ENCODE results near the gene RIPOR1. TPM values are rescaled to one million over a fixed set of nuclear protein-coding genes. Genes with fewer than 3 reads are reported as not detected.

Gene RIPOR1
- 112 TPM for total RNA-seq
- long read RNA-seq, full-length matches to known transcripts, result 6 of 76 reads
- long read RNA-seq, partial matches to known transcripts, result 48 of 76 reads
- long read RNA-seq, other reads (novel, unspliced or antisense), result 22 of 76 reads

DNA sequence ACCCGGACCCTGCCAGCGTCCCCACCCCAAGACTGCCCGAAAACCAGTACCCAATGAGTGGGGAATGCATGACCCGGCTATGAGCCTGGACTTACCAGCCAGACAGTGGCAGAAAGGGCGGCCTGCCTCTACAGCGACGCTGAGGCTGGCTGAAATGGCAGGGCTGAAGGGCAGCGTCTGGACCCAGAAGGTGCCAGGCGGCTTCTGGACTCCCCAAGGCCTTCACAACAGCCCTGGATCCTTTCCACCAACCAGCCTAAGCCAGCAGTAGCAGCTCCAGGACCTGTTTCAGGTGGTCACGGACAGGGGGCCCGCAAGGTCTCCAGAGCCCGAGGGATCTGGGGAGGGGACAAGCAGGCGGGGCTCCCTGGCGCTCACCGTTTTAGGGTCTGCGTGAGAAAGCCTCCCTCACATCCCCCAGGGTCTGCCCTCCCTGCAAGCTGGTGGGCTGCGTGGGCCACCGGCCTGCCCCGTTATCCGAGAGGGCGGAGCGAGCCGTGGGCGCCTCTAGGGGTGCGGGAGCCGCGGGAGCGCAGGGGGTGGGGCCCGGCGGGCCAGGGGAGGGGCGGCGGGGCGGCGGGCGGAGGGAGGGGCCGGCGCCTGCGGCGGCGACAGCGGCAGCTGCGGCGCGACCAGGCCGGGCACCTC, at the start of gene RIPOR1:
Gene RIPOR1 (plus strand): TSS at position 608 of the 648 bp plus-strand sequence. CDS start 9,618 bp downstream, outside the sequence.
- Histone ChIP-seq H3K27me3 (ENCODE audit: low read depth) (no peaks in the 10 kb centered on the region), H3K27ac (peak within 1 kb of the TSS; percentile 93), H3K4me3 (peak within 1 kb of the TSS; percentile 76), H3K36me3 (no peaks in the 10 kb centered on the region), H3K9me3 (no peaks in the 10 kb centered on the region), H3K4me1 (peaks cover 48% of the 10 kb centered on the region)
- DNase-seq (peak; percentile 71), ATAC-seq (peak; percentile 64 to 68)
- TF ChIP-seq, protein P1, sequence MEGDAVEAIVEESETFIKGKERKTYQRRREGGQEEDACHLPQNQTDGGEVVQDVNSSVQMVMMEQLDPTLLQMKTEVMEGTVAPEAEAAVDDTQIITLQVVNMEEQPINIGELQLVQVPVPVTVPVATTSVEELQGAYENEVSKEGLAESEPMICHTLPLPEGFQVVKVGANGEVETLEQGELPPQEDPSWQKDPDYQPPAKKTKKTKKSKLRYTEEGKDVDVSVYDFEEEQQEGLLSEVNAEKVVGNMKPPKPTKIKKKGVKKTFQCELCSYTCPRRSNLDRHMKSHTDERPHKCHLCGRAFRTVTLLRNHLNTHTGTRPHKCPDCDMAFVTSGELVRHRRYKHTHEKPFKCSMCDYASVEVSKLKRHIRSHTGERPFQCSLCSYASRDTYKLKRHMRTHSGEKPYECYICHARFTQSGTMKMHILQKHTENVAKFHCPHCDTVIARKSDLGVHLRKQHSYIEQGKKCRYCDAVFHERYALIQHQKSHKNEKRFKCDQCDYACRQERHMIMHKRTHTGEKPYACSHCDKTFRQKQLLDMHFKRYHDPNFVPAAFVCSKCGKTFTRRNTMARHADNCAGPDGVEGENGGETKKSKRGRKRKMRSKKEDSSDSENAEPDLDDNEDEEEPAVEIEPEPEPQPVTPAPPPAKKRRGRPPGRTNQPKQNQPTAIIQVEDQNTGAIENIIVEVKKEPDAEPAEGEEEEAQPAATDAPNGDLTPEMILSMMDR (IDR thresholded peaks at IDR 0.05), result no peak
- intact Hi-C loops (cut with DNase I), result no loop called here

GRCh38 chr16:67480833-67481560, 47.6 kb upstream of the RIPOR1 start, which contains the start of gene ATP6V0D1:
Gene ATP6V0D1 (minus strand): TSS chr16:67481157. CDS start chr16:67481086, 71 bp downstream.
- Histone ChIP-seq H3K27ac (peak within 1 kb of the TSS; percentile 93), H3K4me3 (peak within 1 kb of the TSS; percentile 80), H3K27me3 (ENCODE audit: low read depth) (no peaks in the 10 kb centered on the region), H3K36me3 (peaks cover 6% of the 10 kb centered on the region), H3K9me3 (no peaks in the 10 kb centered on the region), H3K4me1 (peaks cover 57% of the 10 kb centered on the region)
- peak; percentile 95 to 97 for ATAC-seq
- intact Hi-C loops (cut with DNase I), result no loop called here
- TF ChIP-seq, protein P1 (IDR thresholded peaks at IDR 0.05), result peak; percentile 92
- DNase-seq, result peak; percentile 99

GRCh38 chr16:67481561-67482232, 46.9 kb upstream of the RIPOR1 start:
- peak overlapping the region; percentile 93 for H3K27ac ChIP-seq
- DNase-seq, result peak; percentile 60

GRCh38 chr16:67482233-67482924, 46.2 kb upstream of the RIPOR1 start:
- intact Hi-C loops (cut with DNase I), result no loop called here
- peak overlapping the region; percentile 80 for H3K4me3 ChIP-seq
- H3K9me3 ChIP-seq, result no peaks in the 10 kb centered on the region
- no peaks in the 10 kb centered on the region for H3K27me3 ChIP-seq (ENCODE audit: low read depth)
- peak overlapping the region; percentile 93 for H3K27ac ChIP-seq
- peaks cover 45% of the 10 kb centered on the region for H3K4me1 ChIP-seq
- DNase-seq (no peak), ATAC-seq (no peak)
- peaks cover 6% of the 10 kb centered on the region for H3K36me3 ChIP-seq
- TF ChIP-seq, protein P1 (IDR thresholded peaks at IDR 0.05), result no peak

More at GRCh38 chr16:67481561-67482232, 46.9 kb upstream of the RIPOR1 start:
- no peaks in the 10 kb centered on the region for H3K9me3 ChIP-seq
- peak overlapping the region; percentile 80 for H3K4me3 ChIP-seq
- TF ChIP-seq, protein P1 (IDR thresholded peaks at IDR 0.05), result no peak
- ATAC-seq, result peak; percentile 0 to 1
- no peaks in the 10 kb centered on the region for H3K27me3 ChIP-seq (ENCODE audit: low read depth)
- H3K36me3 ChIP-seq, result peaks cover 6% of the 10 kb centered on the region
- H3K4me1 ChIP-seq, result peaks cover 50% of the 10 kb centered on the region
- intact Hi-C loops (cut with DNase I), result no loop called here

DNA sequence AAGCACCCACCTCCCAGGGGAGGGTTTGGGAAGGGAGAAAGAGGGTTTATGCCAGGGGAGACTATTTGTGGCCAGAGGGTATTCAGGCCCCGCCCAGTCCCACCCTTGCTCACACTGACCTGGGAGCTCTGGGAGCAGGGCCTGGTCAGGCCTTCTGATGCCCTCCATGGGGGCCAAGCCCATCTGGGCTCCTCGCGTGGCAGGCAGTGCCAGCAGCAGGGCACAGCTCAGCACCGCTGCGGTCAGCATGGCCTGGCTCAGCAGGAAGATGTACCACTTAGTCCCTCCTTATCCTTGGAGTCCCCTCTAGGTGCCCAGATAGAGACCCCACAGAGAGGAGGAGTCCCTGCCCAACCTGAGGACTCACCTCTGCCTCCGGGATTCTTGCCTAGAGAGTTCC, 45.5 kb upstream of the RIPOR1 start, which contains the start of gene AGRP:
Gene AGRP (minus strand): TSS at position 398 of the 400 bp plus-strand sequence. CDS start 149 bp downstream, at position 249.
- intact Hi-C loops (cut with DNase I), result no loop called here
- Histone ChIP-seq H3K9me3 (no peaks in the 10 kb centered on the region), H3K36me3 (peaks cover 6% of the 10 kb centered on the region), H3K27ac (peak within 1 kb of the TSS; percentile 93), H3K4me1 (peaks cover 37% of the 10 kb centered on the region), H3K27me3 (ENCODE audit: low read depth) (no peaks in the 10 kb centered on the region), H3K4me3 (peak within 1 kb of the TSS; percentile 80)
- TF ChIP-seq, protein P1 (IDR thresholded peaks at IDR 0.05), result no peak
- no peak for DNase-seq
- no peak for ATAC-seq

Measured in lower lobe of right lung (tissue), 2 donors.